HG03558 (cell line): ENCODE data around the gene LVRN.
"Not testable (repeated sequence)": the region's sequence is repeated elsewhere in the genome, so short reads cannot be mapped to it uniquely, and the experiment has no call there.

ENCODE experiments used
- ATAC-seq: cut with Tn5 transposase; IDR thresholded peaks from one replicate; pipeline ENCODE4 v1.9.1; 2021; ENCODE audit warnings: moderate number of reproducible peaks; ENCODE audit not compliant: unreplicated experiment; ENCODE audit errors: extremely low read depth

The LVRN gene

GRCh38 chr5:115962239-115962564 is at the start of gene LVRN:
TSS of gene LVRN (plus strand) at chr5:115962475. CDS start at chr5:115962618, 143 bp downstream.
- ATAC-seq = no peak

- ATAC-seq = not testable (repeated sequence)
Observed at GRCh38 chr5:115913623-115914400, 48.5 kb upstream of the LVRN start.

GRCh38 chr5:115920171-115920725 is 42.0 kb upstream of the LVRN start:
- ATAC-seq = no peak

GRCh38 chr5:115928578-115929407 is 33.5 kb upstream of the LVRN start:
- not testable (repeated sequence) for ATAC-seq

- not testable (repeated sequence) for ATAC-seq
Observed at GRCh38 chr5:115930171-115930570, 32.1 kb upstream of the LVRN start.

- ATAC-seq = no peak
Observed at GRCh38 chr5:115930630-115931337, 31.5 kb upstream of the LVRN start.

- no peak for ATAC-seq
Observed at GRCh38 chr5:115932991-115933390, 29.3 kb upstream of the LVRN start.

GRCh38 chr5:115934388-115934974 is 27.8 kb upstream of the LVRN start:
- ATAC-seq = no peak

- ATAC-seq = no peak
Observed at GRCh38 chr5:115936031-115936430, 26.2 kb upstream of the LVRN start.

GRCh38 chr5:115939059-115939458 is 23.2 kb upstream of the LVRN start:
- ATAC-seq = no peak

- ATAC-seq = no peak
Observed at GRCh38 chr5:115940080-115940810, 22.0 kb upstream of the LVRN start.

- no peak for ATAC-seq
Observed at GRCh38 chr5:115941051-115941675, 21.1 kb upstream of the LVRN start.

- no peak for ATAC-seq
Observed at GRCh38 chr5:115944501-115944900, 17.8 kb upstream of the LVRN start.

- no peak for ATAC-seq
Observed at GRCh38 chr5:115946655-115947054, 15.6 kb upstream of the LVRN start.

- no peak for ATAC-seq
Observed at GRCh38 chr5:115947260-115947659, 15.0 kb upstream of the LVRN start.

- ATAC-seq = no peak
Observed at GRCh38 chr5:115948091-115948534, 14.2 kb upstream of the LVRN start.

GRCh38 chr5:115949096-115949495 is 13.2 kb upstream of the LVRN start:
- no peak for ATAC-seq

GRCh38 chr5:115952588-115952987 is 9.7 kb upstream of the LVRN start:
- no peak for ATAC-seq

GRCh38 chr5:115954144-115954543 is 8.1 kb upstream of the LVRN start:
- ATAC-seq = no peak
